GM23338 (cell line): ENCODE results near the gene MCEE.

Source experiments
- CREB1 ChIP-seq: fragments of 250-450 bp; sonication (Bioruptor Pico); IDR thresholded peaks from 2 replicates; pipeline ENCODE4 v1.5.0; 2020; ENCODE audit warnings: low read depth, mild to moderate bottlenecking, moderate library complexity
- EZH2 ChIP-seq: fragments of 200-600 bp; sonication (generic); IDR thresholded peaks from one replicate; pipeline ENCODE4 v1.8.0; 2017; ENCODE audit warnings: antibody characterized with exemption, mild to moderate bottlenecking, low read depth; ENCODE audit not compliant: unreplicated experiment
- POLR2AphosphoS5 ChIP-seq: IDR thresholded peaks from 2 replicates; pipeline ENCODE4 v1.6.1; 2016; ENCODE audit warnings: antibody characterized with exemption, low read depth
- TF ChIP-seq, protein P1 (sequence below), 2 experiments: fragments of 200-600 bp in 1 of 2; sonication (generic) in 1 of 2; conservative IDR thresholded peaks; 2 replicates each; pipeline versions ENCODE4 v1.5.1 to v1.6.1; 2016 to 2017; ENCODE audit warnings: antibody characterized with exemption in 2 of 2, low read depth in 2 of 2, mild to moderate bottlenecking in 2 of 2, moderate library complexity in 1 of 2

DNA sequence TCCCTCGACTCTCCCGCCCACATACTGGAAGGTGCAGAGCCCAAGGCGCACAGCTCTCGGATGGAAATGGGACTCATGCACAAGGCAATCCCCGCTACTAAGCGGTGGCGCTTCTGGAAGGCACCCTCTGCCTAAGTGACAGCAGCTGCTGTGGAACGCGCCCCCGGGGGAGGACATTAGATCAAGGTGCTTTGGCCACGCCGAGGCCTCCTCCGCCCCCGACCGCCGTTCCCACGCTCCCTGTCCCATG is 202 bp downstream of the MCEE start:
- TF ChIP-seq EZH2 = no peak
- TF ChIP-seq, protein P1, sequence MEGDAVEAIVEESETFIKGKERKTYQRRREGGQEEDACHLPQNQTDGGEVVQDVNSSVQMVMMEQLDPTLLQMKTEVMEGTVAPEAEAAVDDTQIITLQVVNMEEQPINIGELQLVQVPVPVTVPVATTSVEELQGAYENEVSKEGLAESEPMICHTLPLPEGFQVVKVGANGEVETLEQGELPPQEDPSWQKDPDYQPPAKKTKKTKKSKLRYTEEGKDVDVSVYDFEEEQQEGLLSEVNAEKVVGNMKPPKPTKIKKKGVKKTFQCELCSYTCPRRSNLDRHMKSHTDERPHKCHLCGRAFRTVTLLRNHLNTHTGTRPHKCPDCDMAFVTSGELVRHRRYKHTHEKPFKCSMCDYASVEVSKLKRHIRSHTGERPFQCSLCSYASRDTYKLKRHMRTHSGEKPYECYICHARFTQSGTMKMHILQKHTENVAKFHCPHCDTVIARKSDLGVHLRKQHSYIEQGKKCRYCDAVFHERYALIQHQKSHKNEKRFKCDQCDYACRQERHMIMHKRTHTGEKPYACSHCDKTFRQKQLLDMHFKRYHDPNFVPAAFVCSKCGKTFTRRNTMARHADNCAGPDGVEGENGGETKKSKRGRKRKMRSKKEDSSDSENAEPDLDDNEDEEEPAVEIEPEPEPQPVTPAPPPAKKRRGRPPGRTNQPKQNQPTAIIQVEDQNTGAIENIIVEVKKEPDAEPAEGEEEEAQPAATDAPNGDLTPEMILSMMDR (conservative IDR thresholded peaks at IDR 0.05; ENCODE audit: low read depth in 2 of 2) = no peak
- no peak for TF ChIP-seq CREB1
- TF ChIP-seq POLR2AphosphoS5 = no peak
